Measurements from ENCODE around the gene ECPAS.

DNA sequence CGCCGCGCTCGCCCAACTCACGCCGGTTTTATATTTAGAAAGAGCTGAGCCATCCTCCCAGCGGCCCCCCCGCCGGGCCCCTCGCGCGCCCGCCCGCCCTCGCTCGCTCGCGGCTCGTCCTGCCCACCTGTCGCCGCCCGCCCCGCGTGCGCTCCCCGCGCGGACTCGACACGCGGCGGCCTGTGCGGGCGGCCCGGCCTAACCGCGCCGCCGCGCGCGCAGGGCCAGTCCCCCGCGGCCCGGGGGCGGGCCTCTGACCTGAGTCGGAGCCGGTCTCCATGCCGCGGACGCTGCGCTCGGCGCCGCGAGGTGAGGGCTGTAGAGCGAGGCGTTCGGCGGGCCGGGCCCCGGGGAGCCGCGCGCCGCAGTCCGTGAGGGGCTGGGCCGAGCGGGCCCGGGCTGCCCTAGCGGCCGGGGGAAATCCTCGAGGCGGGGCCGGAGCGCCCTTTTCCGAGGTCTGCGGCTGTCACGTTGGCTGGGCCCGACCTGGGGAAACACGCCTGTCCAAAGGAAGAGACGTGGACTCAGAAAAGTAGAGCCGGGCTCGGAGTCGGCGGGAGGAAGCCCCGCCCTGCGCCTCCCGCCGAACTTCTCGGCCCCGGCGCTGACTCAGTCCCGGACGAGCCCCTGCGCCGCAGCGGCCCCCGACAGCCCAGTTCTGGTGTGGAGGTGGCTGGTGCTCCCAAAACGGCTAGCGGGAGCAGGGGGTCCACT, at the start of gene ECPAS:
- TF ChIP-seq, protein P1, sequence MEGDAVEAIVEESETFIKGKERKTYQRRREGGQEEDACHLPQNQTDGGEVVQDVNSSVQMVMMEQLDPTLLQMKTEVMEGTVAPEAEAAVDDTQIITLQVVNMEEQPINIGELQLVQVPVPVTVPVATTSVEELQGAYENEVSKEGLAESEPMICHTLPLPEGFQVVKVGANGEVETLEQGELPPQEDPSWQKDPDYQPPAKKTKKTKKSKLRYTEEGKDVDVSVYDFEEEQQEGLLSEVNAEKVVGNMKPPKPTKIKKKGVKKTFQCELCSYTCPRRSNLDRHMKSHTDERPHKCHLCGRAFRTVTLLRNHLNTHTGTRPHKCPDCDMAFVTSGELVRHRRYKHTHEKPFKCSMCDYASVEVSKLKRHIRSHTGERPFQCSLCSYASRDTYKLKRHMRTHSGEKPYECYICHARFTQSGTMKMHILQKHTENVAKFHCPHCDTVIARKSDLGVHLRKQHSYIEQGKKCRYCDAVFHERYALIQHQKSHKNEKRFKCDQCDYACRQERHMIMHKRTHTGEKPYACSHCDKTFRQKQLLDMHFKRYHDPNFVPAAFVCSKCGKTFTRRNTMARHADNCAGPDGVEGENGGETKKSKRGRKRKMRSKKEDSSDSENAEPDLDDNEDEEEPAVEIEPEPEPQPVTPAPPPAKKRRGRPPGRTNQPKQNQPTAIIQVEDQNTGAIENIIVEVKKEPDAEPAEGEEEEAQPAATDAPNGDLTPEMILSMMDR (IDR thresholded peaks at IDR 0.05) = no peak
- no peak for TF ChIP-seq EZH2 (IDR thresholded peaks at IDR 0.05; ENCODE audit: borderline replicate concordance, insufficient read depth, low read depth, low read length, poor library complexity, severe bottlenecking)

Measured in B cell (primary cell).